C4-2B (cell line): ENCODE results near the gene PLXNA2.

Source experiments
- ZFX ChIP-seq: fragments of 450-650 bp; IDR thresholded peaks from 2 replicates; pipeline ENCODE4 v1.6.1; 2017
- TF ChIP-seq, protein P1 (sequence below): fragments of 450-650 bp; conservative IDR thresholded peaks from 2 replicates; pipeline ENCODE4 v1.5.1; 2017; ENCODE audit warnings: mild to moderate bottlenecking

GRCh38 chr1:208080396-208081286, 163.5 kb downstream of the PLXNA2 start:
- TF ChIP-seq, protein P1, sequence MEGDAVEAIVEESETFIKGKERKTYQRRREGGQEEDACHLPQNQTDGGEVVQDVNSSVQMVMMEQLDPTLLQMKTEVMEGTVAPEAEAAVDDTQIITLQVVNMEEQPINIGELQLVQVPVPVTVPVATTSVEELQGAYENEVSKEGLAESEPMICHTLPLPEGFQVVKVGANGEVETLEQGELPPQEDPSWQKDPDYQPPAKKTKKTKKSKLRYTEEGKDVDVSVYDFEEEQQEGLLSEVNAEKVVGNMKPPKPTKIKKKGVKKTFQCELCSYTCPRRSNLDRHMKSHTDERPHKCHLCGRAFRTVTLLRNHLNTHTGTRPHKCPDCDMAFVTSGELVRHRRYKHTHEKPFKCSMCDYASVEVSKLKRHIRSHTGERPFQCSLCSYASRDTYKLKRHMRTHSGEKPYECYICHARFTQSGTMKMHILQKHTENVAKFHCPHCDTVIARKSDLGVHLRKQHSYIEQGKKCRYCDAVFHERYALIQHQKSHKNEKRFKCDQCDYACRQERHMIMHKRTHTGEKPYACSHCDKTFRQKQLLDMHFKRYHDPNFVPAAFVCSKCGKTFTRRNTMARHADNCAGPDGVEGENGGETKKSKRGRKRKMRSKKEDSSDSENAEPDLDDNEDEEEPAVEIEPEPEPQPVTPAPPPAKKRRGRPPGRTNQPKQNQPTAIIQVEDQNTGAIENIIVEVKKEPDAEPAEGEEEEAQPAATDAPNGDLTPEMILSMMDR = no peak
- TF ChIP-seq ZFX = no peak
